ENCODE data around the gene TEN1.
A peak's percentile ranks its signal among the peaks of the same experiment; 100 is the strongest.
"Not testable (repeated sequence)": the region's sequence is repeated elsewhere in the genome, so short reads cannot be mapped to it uniquely, and the experiment has no call there.

The TEN1 gene

GRCh38 chr17:75978938-75979704 is at the start of gene TEN1, which contains the start of gene ACOX1:
TEN1 (plus strand) TSS chr17:75979240; CDS start chr17:75986193, 6,953 bp downstream.
ACOX1 (minus strand) TSS chr17:75979166; CDS start chr17:75979073, 93 bp downstream.
- DNase-seq: peak; percentile 93

- no peak for DNase-seq
Observed at GRCh38 chr17:75931062-75931461, 48.0 kb upstream of the TEN1 start.

GRCh38 chr17:75932852-75933251 is 46.2 kb upstream of the TEN1 start:
- no peak for DNase-seq

GRCh38 chr17:75933808-75934207 is 45.2 kb upstream of the TEN1 start:
- DNase-seq: no peak

- no peak for DNase-seq
Observed at GRCh38 chr17:75937652-75938051, 41.4 kb upstream of the TEN1 start.

- peak; percentile 93 for DNase-seq
Observed at GRCh38 chr17:75940727-75941441, 38.2 kb upstream of the TEN1 start, which contains the start of gene FBF1. FBF1 (minus strand) TSS chr17:75941042; CDS start chr17:75938149, 2,893 bp downstream.

GRCh38 chr17:75941442-75941819 is 37.6 kb upstream of the TEN1 start:
- DNase-seq: no peak

- no peak for DNase-seq
Observed at GRCh38 chr17:75942473-75942872, 36.6 kb upstream of the TEN1 start.

GRCh38 chr17:75943491-75943890 is 35.5 kb upstream of the TEN1 start:
- no peak for DNase-seq

GRCh38 chr17:75945211-75945610 is 33.8 kb upstream of the TEN1 start:
- DNase-seq: no peak

GRCh38 chr17:75950421-75950820 is 28.6 kb upstream of the TEN1 start:
- no peak for DNase-seq

GRCh38 chr17:75950855-75951554 is 28.0 kb upstream of the TEN1 start:
- DNase-seq: no peak

GRCh38 chr17:75959051-75959838 is 19.8 kb upstream of the TEN1 start:
- DNase-seq: no peak

- DNase-seq: no peak
Observed at GRCh38 chr17:75959839-75960511, 19.1 kb upstream of the TEN1 start.

GRCh38 chr17:75965468-75965867 is 13.6 kb upstream of the TEN1 start:
- DNase-seq: no peak

- not testable (repeated sequence) for DNase-seq
Observed at GRCh38 chr17:75969044-75969443, 10.0 kb upstream of the TEN1 start.

- DNase-seq: no peak
Observed at GRCh38 chr17:75970011-75970523, 9.0 kb upstream of the TEN1 start.

- DNase-seq: no peak
Observed at GRCh38 chr17:75970626-75971025, 8.4 kb upstream of the TEN1 start.

- DNase-seq: not testable (repeated sequence)
Observed at GRCh38 chr17:75975187-75975586, 3.9 kb upstream of the TEN1 start.

- no peak for DNase-seq
Observed at GRCh38 chr17:75975757-75976174, 3.3 kb upstream of the TEN1 start.

GRCh38 chr17:75976175-75976848 is 2.7 kb upstream of the TEN1 start:
- DNase-seq: no peak
